NCI-H1417 treated with DMSO at 0.1 percent for 48 hours (cell line): Measurements from ENCODE around the gene GNAI2.
"Not testable (repeated sequence)": the region's sequence is repeated elsewhere in the genome, so short reads cannot be mapped to it uniquely, and the experiment has no call there.

Experiments used
- DNase-seq: peaks from one replicate; lab custom pipeline; 2025; lab: John Stamatoyannopoulos, UW

Gene GNAI2

GRCh38 chr3:50245251-50245745 is 9.3 kb downstream of the GNAI2 start:
- no peak for DNase-seq

DNA sequence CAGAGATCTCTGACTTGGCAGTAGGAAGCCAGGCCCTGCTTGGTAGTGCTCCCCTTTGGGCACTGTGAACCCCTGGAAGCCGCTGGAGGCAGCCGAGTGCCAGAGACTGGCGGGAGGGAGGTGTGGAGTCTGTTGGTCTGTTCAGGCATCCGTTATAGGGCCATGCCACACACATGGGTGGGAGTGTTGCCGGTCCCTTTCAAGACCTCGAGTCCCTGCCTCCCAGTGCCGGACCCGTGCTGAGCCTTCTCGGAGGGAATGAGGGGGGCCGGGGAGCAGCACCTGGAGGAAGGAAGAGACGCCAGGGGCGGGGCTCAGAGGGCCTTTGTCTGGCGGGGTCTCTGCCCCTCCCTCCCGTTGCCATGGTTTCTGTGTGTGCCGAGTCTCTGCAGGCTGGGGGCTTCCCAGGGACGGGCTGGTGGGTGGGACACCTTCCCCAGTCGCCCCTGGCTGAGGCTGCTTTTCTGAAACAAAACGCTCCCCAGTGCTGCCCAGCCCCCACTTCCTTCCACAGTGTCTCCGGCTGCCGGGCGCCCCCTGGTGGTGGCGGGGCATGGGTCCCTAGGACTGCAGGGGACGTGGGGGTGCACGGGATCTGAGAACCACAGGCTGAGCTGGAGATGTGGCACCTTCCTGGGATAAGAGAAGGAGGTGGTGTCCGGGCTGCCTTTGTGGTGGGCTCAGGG is 10.0 kb downstream of the GNAI2 start:
- no peak for DNase-seq

- DNase-seq, result no peak
These were observed 10.5 kb downstream of the GNAI2 start for GRCh38 chr3:50246517-50246954.

DNA sequence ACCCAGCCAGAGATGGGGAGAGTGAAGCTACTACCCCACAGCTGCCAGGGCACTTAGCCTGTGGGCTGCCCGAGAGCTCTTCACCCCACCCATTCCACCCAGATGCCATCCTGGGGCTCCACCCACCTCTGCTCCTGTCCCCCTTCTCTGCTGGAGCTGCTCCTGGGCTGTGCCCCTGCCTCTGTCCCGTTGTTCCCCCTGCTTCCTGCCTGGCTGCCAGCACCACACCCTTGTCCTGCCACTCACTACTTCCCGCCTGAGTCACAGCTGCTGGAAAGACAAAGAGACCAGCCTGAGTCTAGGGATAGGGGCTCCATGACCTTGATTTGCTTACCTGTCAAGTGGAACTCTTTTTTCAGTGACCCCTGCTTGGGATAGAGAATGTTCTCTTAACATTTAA is 12.4 kb downstream of the GNAI2 start:
- DNase-seq, result no peak

GRCh38 chr3:50249457-50249856 is 13.5 kb downstream of the GNAI2 start:
- no peak for DNase-seq

GRCh38 chr3:50250514-50250913 is 14.5 kb downstream of the GNAI2 start:
- no peak for DNase-seq

DNA sequence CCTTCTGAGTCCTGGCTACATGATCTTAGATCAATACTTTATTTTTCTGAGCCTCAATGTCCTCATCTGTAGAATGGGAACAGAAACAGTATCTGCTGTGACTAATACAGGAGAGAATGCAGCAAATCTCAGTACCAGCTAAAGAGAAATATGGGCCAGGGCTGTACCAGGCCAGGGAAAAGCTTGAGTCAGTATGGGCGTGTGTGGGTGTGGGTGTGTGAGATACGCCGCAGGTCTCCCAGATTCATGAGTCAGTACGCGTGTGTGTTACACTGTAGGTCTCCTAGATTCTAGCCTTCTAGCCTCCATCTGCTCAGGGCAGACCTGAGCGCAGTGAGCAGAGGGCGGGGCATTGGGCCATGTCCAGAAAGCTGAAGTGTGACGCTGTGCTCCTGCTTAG is 15.2 kb downstream of the GNAI2 start:
- DNase-seq, result no peak

GRCh38 chr3:50254577-50255250 is 18.7 kb downstream of the GNAI2 start:
- no peak for DNase-seq

- no peak for DNase-seq
These were observed 19.2 kb downstream of the GNAI2 start for GRCh38 chr3:50255251-50255615.

GRCh38 chr3:50256978-50257890 is 21.2 kb downstream of the GNAI2 start:
- no peak for DNase-seq

DNA sequence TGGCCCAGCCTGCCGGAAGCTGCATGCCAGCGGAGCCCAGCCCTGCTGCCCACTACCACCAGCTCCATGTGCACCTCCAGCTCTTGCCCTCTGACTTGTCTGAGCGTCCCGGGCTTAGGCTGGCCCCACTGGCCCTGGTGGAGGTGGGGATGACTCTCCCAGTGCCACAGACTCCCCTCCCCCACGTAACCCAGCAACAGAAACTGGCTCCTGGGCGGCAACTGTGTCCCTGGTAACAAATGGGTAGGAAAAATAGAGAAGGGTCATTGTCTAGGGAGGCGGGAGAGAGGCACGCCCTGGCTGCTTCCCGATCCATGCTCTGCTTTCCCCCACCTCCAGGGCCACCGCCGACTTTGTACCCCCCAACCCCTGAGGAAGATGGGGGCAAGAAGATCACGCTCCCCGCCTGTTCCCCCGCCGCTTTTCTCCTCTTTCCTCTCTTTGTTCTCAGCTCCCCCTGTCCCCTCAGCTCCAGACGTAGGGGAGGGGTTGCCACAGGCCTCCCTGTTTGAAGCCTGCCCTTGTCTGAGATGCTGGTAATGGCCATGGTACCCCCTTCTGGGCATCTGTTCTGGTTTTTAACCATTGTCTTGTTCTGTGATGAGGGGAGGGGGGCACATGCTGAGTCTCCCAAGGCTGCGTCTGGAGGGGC is 22.2 kb downstream of the GNAI2 start:
- no peak for DNase-seq

DNA sequence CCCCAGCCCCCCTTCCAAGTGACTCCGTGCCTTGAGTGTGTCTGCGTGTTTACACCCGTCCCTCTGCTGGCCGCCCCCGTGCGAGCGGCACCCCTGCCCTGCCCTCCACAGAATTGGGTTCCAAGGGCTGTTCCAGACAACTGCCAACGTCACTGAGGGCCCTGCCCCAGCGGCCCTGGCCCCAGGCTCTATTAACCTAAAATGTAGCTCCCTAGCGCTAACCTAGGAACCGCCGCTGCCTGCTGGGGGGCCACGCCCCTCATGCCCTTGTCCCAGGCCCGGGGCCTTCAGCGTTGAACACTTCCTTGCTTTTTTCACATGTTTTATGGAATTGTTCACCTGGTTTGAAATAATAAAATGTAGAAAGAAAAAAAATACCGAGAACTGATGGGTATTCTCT is 23.0 kb downstream of the GNAI2 start:
- no peak for DNase-seq

DNA sequence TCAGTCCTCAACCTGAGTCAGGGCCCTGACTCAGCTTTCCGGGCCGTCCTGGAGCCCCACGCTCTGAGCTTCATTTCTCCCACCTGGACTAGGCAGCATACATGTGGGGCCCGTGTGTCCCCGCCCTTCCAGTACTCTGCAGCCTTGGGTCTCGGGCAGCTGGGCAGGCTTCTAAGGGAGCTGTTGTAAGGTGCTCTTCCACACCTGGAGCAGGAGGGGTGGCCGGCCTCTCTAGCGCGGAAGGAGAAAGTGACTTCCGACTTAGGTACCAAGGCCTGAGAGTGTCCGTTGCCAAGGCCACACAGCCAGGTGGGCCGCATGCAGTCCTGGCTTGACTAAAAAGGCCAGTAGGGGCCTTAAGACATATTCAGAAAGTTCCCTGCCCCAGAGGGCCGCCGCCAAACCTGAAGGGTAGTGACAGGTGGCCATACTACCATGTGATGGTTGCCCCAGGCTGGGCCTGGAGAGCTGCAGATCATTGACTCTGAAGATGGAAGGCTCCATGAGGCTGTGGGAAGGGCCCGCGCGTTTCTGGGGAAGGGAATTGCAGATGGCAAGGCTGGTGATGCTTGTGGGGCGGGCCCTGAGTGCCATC is 23.5 kb downstream of the GNAI2 start:
- no peak for DNase-seq

- DNase-seq, result no peak
These were observed 24.3 kb downstream of the GNAI2 start for GRCh38 chr3:50260027-50260941.

- DNase-seq, result no peak
These were observed 25.0 kb downstream of the GNAI2 start for GRCh38 chr3:50260942-50261441.

DNA sequence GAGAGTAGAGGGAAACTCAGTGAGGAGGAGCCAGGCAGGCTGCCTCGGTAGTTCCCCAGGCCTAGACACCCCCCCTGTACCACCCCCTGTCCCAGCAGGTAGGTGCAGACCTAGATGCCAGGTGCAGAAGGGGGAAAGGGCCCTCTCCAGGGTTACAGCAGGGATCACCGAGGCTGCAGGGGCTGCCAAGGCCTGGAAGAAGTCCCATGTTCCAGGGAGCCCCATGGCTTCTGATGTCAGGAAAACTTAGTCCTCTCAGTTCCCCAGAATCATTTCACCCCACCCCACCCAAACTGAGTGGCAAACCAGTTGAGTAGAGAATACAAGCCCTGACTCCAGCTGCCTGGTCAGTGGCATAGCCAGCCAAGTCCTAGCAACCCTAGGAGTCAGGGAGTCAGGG is 25.5 kb downstream of the GNAI2 start:
- DNase-seq, result no peak

GRCh38 chr3:50262200-50262599 is 26.2 kb downstream of the GNAI2 start:
- not testable (repeated sequence) for DNase-seq

DNA sequence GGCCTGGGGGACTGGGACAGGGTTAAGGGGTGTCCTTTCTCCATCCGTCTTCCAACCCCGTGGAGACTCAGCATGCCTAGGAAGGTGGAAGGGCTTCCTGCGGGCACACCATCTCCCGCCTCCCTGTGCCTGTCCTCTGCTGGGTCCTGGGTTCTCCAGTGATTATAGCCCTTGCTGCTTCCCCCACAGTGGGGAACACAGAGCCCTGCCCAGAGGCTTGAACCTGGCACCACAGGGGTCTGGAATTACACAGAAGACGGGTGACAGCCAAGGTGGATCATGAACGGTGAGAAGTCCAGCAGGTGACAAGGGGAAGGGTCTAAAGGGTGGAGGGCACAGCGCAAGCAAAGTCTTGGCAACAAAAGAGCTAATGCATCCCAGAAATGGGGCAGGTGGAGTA is 26.8 kb downstream of the GNAI2 start:
- DNase-seq, result no peak

DNA sequence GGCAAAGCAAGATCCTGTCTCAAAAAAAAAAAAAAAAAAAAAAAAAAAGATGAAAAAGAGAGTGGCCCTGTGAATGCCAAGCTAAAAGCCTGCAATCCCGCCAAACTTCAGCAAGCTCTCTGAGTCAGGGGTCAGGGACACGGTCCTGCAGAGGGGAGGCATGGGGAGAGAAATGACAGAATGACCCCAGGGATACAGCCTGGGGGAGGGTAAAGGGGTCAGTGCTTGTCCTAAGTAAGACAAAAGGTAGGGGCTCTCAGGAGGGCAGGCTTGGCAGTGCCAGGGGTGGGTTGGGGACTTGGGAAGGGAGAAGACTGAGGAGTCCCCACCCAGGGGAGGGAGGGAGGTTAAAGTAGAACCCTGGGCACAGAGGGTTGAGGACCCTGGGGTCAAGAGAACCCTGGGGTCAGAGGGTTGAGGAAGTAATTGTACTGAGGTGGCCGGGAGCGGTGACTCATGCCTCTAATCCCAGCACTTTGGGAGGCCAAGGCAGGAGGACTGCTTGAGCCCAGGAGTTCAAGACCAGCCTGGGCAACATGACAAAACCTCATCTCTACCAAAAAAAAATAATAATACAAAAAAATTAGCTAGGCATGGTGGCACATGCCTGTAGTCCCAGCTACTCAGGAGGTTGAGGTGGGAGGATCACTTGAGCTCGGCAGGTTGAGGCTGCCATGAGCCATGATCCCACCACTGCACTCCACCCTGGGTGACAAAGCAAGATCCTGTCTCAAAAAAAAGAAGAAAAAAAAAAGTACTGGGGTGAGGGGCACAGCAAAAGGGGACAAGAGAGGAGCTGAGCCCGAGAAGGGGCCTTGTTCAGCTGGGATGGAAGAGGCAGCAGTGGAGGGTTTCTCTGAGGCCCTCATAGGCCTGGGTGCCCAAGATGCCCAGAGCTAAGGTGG is 27.7 kb downstream of the GNAI2 start:
- DNase-seq, result no peak
